GM10248 (cell line): Measurements from ENCODE around the gene NT5C3A.

ENCODE experiments used
- CTCF ChIA-PET: fragments of 300-600 bp; sonication (Branson Sonifier 250); formaldehyde crosslinking; extraction: SDS; loops from one replicate; lab custom pipeline; 2021; ENCODE audit warnings: antibody characterized with exemption; lab: Yijun Ruan, JAX
- POLR2A ChIA-PET: fragments of 350-650 bp; sonication (Branson Sonifier 250); formaldehyde crosslinking; extraction: SDS; loops from one replicate; lab custom pipeline; 2020; ENCODE audit warnings: antibody characterized with exemption; lab: Yijun Ruan, JAX
- DNase-seq: peaks from one replicate; pipeline ENCODE4 v3.0.0; 2012; ENCODE audit errors: extremely low spot score
- TF ChIP-seq, protein P1 (sequence below): IDR thresholded peaks from 2 replicates; pipeline ENCODE4 v1.5.1; 2012; ENCODE audit warnings: mild to moderate bottlenecking, low read depth; ENCODE audit errors: extremely low read depth, missing control alignments, control extremely low read depth

The NT5C3A gene

GRCh38 chr7:33048257-33048656 is 14.3 kb downstream of the NT5C3A start:
- TF ChIP-seq, protein P1, sequence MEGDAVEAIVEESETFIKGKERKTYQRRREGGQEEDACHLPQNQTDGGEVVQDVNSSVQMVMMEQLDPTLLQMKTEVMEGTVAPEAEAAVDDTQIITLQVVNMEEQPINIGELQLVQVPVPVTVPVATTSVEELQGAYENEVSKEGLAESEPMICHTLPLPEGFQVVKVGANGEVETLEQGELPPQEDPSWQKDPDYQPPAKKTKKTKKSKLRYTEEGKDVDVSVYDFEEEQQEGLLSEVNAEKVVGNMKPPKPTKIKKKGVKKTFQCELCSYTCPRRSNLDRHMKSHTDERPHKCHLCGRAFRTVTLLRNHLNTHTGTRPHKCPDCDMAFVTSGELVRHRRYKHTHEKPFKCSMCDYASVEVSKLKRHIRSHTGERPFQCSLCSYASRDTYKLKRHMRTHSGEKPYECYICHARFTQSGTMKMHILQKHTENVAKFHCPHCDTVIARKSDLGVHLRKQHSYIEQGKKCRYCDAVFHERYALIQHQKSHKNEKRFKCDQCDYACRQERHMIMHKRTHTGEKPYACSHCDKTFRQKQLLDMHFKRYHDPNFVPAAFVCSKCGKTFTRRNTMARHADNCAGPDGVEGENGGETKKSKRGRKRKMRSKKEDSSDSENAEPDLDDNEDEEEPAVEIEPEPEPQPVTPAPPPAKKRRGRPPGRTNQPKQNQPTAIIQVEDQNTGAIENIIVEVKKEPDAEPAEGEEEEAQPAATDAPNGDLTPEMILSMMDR: no peak
- ChIA-PET POLR2A (no interaction called here), CTCF (interaction anchor here (0.9 to 2.3 kb wide), 6 partner anchors 8 to 292 kb away, joined by 3 to 14 read pairs (median 8); partner anchors contain the start of gene NT5C3A)
- DNase-seq: no peak

- TF ChIP-seq, protein P1: no peak
- ChIA-PET CTCF (interaction anchor here (1.0 to 1.3 kb wide), 2 partner anchors 16 to 62 kb away, joined by 4 to 5 read pairs; no protein-coding TSS in a partner anchor), POLR2A (no interaction called here)
- DNase-seq: peak; percentile 24
These were observed 17.6 kb downstream of the NT5C3A start for GRCh38 chr7:33044986-33045385.

GRCh38 chr7:33044401-33044718 is 18.2 kb downstream of the NT5C3A start:
- TF ChIP-seq, protein P1: no peak
- no peak for DNase-seq
- ChIA-PET CTCF (interaction anchor here (1.0 to 1.3 kb wide), 4 partner anchors 15 to 244 kb away, joined by 3 to 5 read pairs (median 4); no protein-coding TSS in a partner anchor), POLR2A (interaction anchor here (0.6 kb wide), 1 partner anchor 10 kb away, joined by 3 read pairs; no protein-coding TSS in a partner anchor)

DNA sequence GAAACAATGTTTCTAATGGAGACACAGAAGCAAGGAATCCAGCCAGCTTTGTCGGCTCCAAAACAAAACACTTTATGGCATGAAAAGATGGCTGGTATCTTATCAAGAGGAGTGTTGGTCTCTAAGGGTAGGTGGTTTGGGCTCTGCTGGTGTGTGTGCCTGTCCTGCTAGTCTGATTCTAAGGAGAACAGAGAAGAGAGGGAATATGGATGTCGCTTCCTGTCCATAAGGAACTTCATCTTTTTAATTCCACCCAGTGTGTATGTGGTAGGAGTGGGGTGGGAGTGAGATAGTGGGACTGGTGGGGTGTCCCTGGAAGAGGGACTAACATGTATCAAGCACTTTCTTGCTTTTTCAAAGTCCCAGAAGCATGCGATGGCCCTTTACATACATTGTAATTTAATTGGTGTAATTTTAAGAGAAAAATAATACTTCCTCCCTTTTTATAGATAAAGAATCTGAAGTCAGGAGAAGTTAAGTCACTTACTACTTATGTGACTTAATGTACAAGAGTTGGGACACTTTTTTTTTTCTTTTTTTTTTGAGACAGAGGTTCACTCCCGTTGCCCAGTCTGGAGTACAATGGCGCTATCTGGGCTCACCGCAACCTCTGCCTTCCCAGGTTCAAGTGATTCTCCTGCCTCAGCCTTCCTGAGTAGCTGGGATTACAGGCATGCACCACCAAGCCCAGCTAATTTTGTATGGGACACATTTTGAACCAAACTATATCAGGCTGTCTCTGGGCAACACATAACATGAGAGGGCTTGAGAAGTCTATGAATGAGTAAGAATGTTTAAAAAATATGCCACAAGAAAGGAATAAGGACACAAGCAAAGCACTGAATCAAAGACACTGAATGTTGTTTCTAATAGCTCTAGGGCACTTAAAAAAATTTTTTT is 18.8 kb downstream of the NT5C3A start:
- ChIA-PET POLR2A (interaction anchor here (0.6 kb wide), 2 partner anchors 10 to 13 kb away, joined by 3 to 5 read pairs; no protein-coding TSS in a partner anchor), CTCF (interaction anchor here (1.0 to 1.3 kb wide), 4 partner anchors 15 to 243 kb away, joined by 3 to 5 read pairs (median 4); no protein-coding TSS in a partner anchor)
- TF ChIP-seq, protein P1: no peak
- DNase-seq: no peak

DNA sequence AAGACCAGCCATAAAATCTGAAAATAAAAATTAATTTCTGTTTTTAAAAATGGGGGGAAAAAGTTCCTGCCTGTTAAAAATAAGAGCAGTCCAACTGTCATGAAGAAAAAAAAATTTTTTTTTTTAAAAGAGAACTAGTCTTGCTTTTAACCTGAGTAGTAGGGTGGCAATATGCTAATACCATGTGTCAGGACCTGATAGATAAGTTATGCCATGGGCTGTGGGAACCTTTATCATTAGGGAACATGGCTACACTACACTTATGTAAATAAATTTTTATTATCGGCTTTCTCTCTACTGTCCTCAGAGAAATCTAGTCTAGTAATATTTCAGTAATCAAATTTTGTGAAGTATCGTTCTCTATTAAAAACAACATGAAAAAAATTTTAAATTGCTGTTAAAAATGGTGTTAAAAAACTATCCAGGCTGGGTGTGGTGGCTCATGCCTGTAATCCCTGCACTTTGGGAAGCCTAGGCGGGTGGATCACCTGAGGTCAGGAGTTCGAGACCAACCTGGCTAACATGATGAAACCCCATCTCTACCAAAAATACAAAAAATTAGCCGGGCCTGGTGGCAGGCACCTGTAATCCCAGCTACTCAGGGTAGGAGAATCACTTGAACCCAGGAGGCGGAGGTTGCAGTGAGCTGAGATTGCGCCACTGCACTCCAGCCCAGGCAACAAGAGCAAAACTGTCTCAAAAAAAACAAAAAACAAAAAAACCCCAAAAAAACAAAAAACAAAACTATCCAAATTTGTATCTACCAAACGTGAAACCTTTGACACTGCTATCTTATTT is 20.7 kb downstream of the NT5C3A start:
- TF ChIP-seq, protein P1: no peak
- POLR2A ChIA-PET: no interaction called here
- DNase-seq: no peak
- CTCF ChIA-PET: interaction anchor here (3.1 to 3.2 kb wide), 2 partner anchors 12 to 195 kb away, joined by 9 to 20 read pairs; no protein-coding TSS in a partner anchor
